ENCODE data around the gene MED26.
A peak's percentile ranks its signal among the peaks of the same experiment; 100 is the strongest.

MED26 gene

DNA sequence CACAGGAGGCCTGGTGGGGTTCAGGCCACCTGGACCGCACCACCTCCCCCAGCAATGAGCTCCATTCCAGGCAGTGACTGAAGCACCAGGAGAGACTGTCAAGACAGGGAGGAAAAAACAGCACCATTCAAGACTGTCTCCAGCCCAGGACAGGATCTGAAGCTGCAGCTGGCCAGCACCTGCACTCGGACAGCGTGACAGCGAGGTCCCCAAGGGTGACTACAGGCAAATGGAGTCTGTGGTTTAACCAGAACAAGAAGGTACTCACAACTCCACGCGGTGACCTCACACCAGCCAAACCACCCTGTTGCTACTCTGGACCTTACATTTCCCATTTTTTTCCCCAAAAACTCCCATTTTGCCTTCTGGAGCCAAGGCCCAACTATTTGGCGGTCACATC is 9.8 kb downstream of the MED26 start:
- no peaks in the 10 kb centered on the region for H3K27me3 ChIP-seq (replicated peaks in 2 of 5; ENCODE audit: control insufficient read depth in 4 of 5, insufficient read depth in 5 of 5, low read length in 4 of 5)
- H3K4me1 ChIP-seq (ENCODE audit: control extremely low read depth in 1 of 4, control insufficient read depth in 4 of 4, insufficient read depth in 4 of 4, low read length in 3 of 4) = peaks cover 4 to 54% (median 13%) of the 10 kb centered on the region in 4 experiments
- no peak overlapping the region for H3K27ac ChIP-seq (ENCODE audit: insufficient read depth in 1 of 2, low read depth in 1 of 2, low read length in 2 of 2, poor library complexity in 1 of 2, severe bottlenecking in 2 of 2)
- ChIA-PET POLR2A (interaction anchor here (1.0 kb wide), 1 partner anchor 9 kb away, joined by 4 read pairs; no protein-coding TSS in a partner anchor), CTCF (interaction anchor here (0.9 to 1.4 kb wide), 4 partner anchors 8 to 27 kb away, joined by 3 to 4 read pairs (median 3); no protein-coding TSS in a partner anchor)
- peaks cover 0 to 24% (median 3%) of the 10 kb centered on the region in 4 experiments for H3K36me3 ChIP-seq (ENCODE audit: control insufficient read depth in 4 of 4, insufficient read depth in 4 of 4, low read length in 3 of 4)
- 86% methylated on average over 7 of the region's 7 CpGs for WGBS (ENCODE audit: insufficient coverage)
- H3K9me3 ChIP-seq (ENCODE audit: control extremely low read depth in 1 of 5, control insufficient read depth in 4 of 5, insufficient read depth in 2 of 5, low read depth in 1 of 5, low read length in 4 of 5) = no peaks in the 10 kb centered on the region
- DNase-seq = no peak
- H3K4me3 ChIP-seq (ENCODE audit: control insufficient read depth in 1 of 7, extremely low read depth in 1 of 7, insufficient read depth in 4 of 7, low read depth in 2 of 7, low read length in 6 of 7) = no peak overlapping the region

DNA sequence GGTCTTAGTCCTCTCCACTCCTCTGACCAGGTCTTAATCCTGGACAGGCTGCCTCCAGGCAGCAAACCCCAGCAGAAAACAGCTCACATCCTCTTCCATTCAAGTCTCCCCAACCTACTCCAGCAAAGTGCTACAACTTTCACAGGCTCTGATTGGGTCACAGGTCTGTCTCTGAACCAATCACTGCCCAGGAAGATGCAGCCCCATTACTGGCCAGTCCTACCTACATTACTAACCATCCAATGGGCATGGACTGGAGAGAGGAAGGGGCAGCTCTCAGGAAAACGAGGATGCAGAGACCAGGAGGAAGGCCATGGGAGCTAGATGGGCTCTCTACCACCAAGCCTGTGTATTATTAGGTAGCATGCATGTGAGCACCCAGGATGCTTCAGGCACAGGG is 12.2 kb downstream of the MED26 start:
- Histone ChIP-seq H3K27ac (ENCODE audit: insufficient read depth in 1 of 2, low read depth in 1 of 2, low read length in 2 of 2, poor library complexity in 1 of 2, severe bottlenecking in 2 of 2) (no peak overlapping the region), H3K4me1 (ENCODE audit: control extremely low read depth in 1 of 4, control insufficient read depth in 4 of 4, insufficient read depth in 4 of 4, low read length in 3 of 4) (peaks cover 4 to 64% (median 15%) of the 10 kb centered on the region in 4 experiments), H3K36me3 (ENCODE audit: control insufficient read depth in 4 of 4, insufficient read depth in 4 of 4, low read length in 3 of 4) (peaks cover 0 to 15% (median 0%) of the 10 kb centered on the region in 4 experiments), H3K4me3 (ENCODE audit: control insufficient read depth in 1 of 7, extremely low read depth in 1 of 7, insufficient read depth in 4 of 7, low read depth in 2 of 7, low read length in 6 of 7) (no peak overlapping the region), H3K27me3 (replicated peaks in 2 of 5; ENCODE audit: control insufficient read depth in 4 of 5, insufficient read depth in 5 of 5, low read length in 4 of 5) (no peaks in the 10 kb centered on the region), H3K9me3 (ENCODE audit: control extremely low read depth in 1 of 5, control insufficient read depth in 4 of 5, insufficient read depth in 2 of 5, low read depth in 1 of 5, low read length in 4 of 5) (no peaks in the 10 kb centered on the region)
- CTCF ChIA-PET = interaction anchor here (1.1 to 2.2 kb wide), 5 partner anchors 12 to 197 kb away, joined by 3 to 4 read pairs (median 3); no protein-coding TSS in a partner anchor
- POLR2A ChIA-PET = no interaction called here
- no peak for DNase-seq
- whole genome bisulfite sequencing (ENCODE audit: insufficient coverage) = 86% methylated on average over 1 of the region's 1 CpG

DNA sequence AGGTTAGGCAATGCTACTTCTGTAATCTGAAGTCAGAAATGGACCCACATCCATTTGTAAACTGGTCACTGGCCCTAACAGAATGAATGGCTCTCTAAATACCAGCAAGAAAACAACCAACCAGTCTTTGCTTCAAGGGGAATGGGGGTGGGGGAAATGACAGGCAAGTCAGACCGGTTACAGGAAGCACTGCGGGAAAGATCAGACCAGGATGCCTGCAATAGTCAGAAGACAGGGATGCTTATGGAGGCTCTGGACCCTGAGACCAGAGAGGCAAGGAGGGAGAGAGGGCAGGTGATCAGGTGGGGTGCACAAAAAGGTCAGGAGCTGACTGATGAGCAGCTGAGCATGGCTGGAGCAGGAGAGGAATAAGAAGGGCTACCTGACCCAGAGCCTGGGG is 13.1 kb downstream of the MED26 start:
- ChIA-PET CTCF (interaction anchor here (2.0 to 3.9 kb wide), 3 partner anchors 11 to 31 kb away, joined by 4 to 12 read pairs (median 4); no protein-coding TSS in a partner anchor), POLR2A (no interaction called here)
- Histone ChIP-seq H3K4me1 (ENCODE audit: control extremely low read depth in 1 of 4, control insufficient read depth in 4 of 4, insufficient read depth in 4 of 4, low read length in 3 of 4) (peaks cover 4 to 64% (median 15%) of the 10 kb centered on the region in 4 experiments), H3K27me3 (replicated peaks in 2 of 5; ENCODE audit: control insufficient read depth in 4 of 5, insufficient read depth in 5 of 5, low read length in 4 of 5) (no peaks in the 10 kb centered on the region), H3K36me3 (ENCODE audit: control insufficient read depth in 4 of 4, insufficient read depth in 4 of 4, low read length in 3 of 4) (peaks cover 0 to 10% (median 0%) of the 10 kb centered on the region in 4 experiments), H3K27ac (ENCODE audit: insufficient read depth in 1 of 2, low read depth in 1 of 2, low read length in 2 of 2, poor library complexity in 1 of 2, severe bottlenecking in 2 of 2) (no peak overlapping the region), H3K4me3 (ENCODE audit: control insufficient read depth in 1 of 7, extremely low read depth in 1 of 7, insufficient read depth in 4 of 7, low read depth in 2 of 7, low read length in 6 of 7) (no peak overlapping the region), H3K9me3 (ENCODE audit: control extremely low read depth in 1 of 5, control insufficient read depth in 4 of 5, insufficient read depth in 2 of 5, low read depth in 1 of 5, low read length in 4 of 5) (no peaks in the 10 kb centered on the region)
- no peak for DNase-seq
- 17% methylated on average over 2 of the region's 2 CpGs for WGBS (ENCODE audit: insufficient coverage)

DNA sequence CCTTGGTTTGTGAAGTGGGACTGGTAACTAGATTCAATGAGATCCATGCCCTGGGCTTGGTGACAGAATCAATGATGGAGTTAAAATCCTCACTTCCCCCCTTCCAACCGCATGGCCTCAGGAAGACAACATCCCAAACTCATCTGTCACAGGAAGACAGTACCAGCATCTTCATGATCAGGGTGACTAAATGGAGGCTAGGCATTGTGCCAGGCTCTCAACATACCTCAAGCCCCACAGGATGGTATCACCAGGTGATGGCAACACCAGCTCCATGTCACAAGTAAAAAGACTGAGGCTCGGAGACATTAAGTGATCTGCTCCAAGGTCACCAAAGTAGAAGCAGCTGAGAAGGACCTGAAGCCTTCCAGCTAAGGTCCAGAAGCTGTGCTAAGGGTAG is 14.2 kb downstream of the MED26 start:
- CTCF ChIA-PET = interaction anchor here (1.5 to 3.9 kb wide), 5 partner anchors 10 to 88 kb away, joined by 3 to 12 read pairs (median 4); no protein-coding TSS in a partner anchor
- POLR2A ChIA-PET = no interaction called here
- peaks cover 4 to 60% (median 15%) of the 10 kb centered on the region in 4 experiments for H3K4me1 ChIP-seq (ENCODE audit: control extremely low read depth in 1 of 4, control insufficient read depth in 4 of 4, insufficient read depth in 4 of 4, low read length in 3 of 4)

DNA sequence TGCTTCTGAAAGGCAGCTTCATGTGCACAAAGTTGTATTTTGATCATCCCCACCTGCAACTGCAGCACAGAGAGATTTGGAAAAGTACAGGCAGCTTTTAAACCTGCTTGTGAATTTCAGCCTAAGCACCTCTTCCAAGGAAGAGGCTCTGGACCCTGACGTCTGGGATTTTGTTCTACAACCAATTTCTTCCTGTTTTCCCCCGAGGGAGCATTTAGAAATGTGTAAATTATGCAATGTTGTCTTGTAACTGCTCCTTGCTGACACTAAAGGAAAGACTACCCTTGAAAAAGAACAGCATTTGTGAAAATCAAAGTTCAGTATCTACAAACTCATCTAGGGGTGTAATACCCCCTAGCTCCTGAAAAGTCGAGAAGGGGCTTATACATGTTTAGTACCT is 15.4 kb downstream of the MED26 start:
- ChIA-PET CTCF (interaction anchor here (0.6 to 3.9 kb wide), 7 partner anchors 12 to 87 kb away, joined by 3 to 12 read pairs (median 3); no protein-coding TSS in a partner anchor), POLR2A (no interaction called here)
- Histone ChIP-seq H3K4me1 (ENCODE audit: control extremely low read depth in 1 of 4, control insufficient read depth in 4 of 4, insufficient read depth in 4 of 4, low read length in 3 of 4) (peaks cover 4 to 61% (median 13%) of the 10 kb centered on the region in 4 experiments), H3K4me3 (ENCODE audit: control insufficient read depth in 1 of 7, extremely low read depth in 1 of 7, insufficient read depth in 4 of 7, low read depth in 2 of 7, low read length in 6 of 7) (peak overlapping the region in 1 of 7 experiments; percentile 1), H3K27me3 (replicated peaks in 2 of 5; ENCODE audit: control insufficient read depth in 4 of 5, insufficient read depth in 5 of 5, low read length in 4 of 5) (no peaks in the 10 kb centered on the region), H3K36me3 (ENCODE audit: control insufficient read depth in 4 of 4, insufficient read depth in 4 of 4, low read length in 3 of 4) (peaks cover 0 to 5% (median 0%) of the 10 kb centered on the region in 4 experiments), H3K9me3 (ENCODE audit: control extremely low read depth in 1 of 5, control insufficient read depth in 4 of 5, insufficient read depth in 2 of 5, low read depth in 1 of 5, low read length in 4 of 5) (no peaks in the 10 kb centered on the region), H3K27ac (ENCODE audit: insufficient read depth in 1 of 2, low read depth in 1 of 2, low read length in 2 of 2, poor library complexity in 1 of 2, severe bottlenecking in 2 of 2) (no peak overlapping the region)
- DNase-seq = no peak
- WGBS (ENCODE audit: insufficient coverage) = 33% methylated on average over 1 of the region's 3 CpGs

More for the DNA sequence above, 14.2 kb downstream of the MED26 start:
- 94% methylated on average over 2 of the region's 2 CpGs for WGBS (ENCODE audit: insufficient coverage)
- Histone ChIP-seq H3K9me3 (ENCODE audit: control extremely low read depth in 1 of 5, control insufficient read depth in 4 of 5, insufficient read depth in 2 of 5, low read depth in 1 of 5, low read length in 4 of 5) (no peaks in the 10 kb centered on the region), H3K27ac (ENCODE audit: insufficient read depth in 1 of 2, low read depth in 1 of 2, low read length in 2 of 2, poor library complexity in 1 of 2, severe bottlenecking in 2 of 2) (no peak overlapping the region), H3K36me3 (ENCODE audit: control insufficient read depth in 4 of 4, insufficient read depth in 4 of 4, low read length in 3 of 4) (peaks cover 0 to 5% (median 0%) of the 10 kb centered on the region in 4 experiments), H3K4me3 (ENCODE audit: control insufficient read depth in 1 of 7, extremely low read depth in 1 of 7, insufficient read depth in 4 of 7, low read depth in 2 of 7, low read length in 6 of 7) (no peak overlapping the region), H3K27me3 (replicated peaks in 2 of 5; ENCODE audit: control insufficient read depth in 4 of 5, insufficient read depth in 5 of 5, low read length in 4 of 5) (no peaks in the 10 kb centered on the region)
- no peak for DNase-seq

DNA sequence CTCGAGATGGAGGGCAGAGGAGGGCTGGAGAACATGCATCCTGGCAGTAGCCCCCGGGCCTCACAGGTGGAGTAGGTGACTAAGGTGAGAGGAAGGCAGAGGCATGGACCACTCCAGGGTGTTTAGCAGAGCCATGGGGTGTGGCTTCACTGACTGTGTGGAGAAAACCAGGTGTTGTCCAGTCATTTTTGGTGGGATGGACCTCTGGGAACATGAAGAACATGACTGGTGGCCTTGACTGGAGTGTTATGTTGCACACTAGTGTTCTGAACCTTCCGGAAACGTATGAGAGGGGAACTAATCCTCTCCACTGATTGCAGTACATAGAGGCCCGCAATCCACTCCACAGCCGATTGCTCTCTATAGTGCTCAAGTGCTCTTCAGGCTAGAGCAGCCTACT is 16.9 kb downstream of the MED26 start:
- 100% methylated on average over 6 of the region's 6 CpGs for WGBS (ENCODE audit: insufficient coverage)
- Histone ChIP-seq H3K9me3 (ENCODE audit: control extremely low read depth in 1 of 5, control insufficient read depth in 4 of 5, insufficient read depth in 2 of 5, low read depth in 1 of 5, low read length in 4 of 5) (no peaks in the 10 kb centered on the region), H3K4me3 (ENCODE audit: control insufficient read depth in 1 of 7, extremely low read depth in 1 of 7, insufficient read depth in 4 of 7, low read depth in 2 of 7, low read length in 6 of 7) (no peak overlapping the region), H3K4me1 (ENCODE audit: control extremely low read depth in 1 of 4, control insufficient read depth in 4 of 4, insufficient read depth in 4 of 4, low read length in 3 of 4) (peaks cover 4 to 49% (median 13%) of the 10 kb centered on the region in 4 experiments), H3K27ac (ENCODE audit: insufficient read depth in 1 of 2, low read depth in 1 of 2, low read length in 2 of 2, poor library complexity in 1 of 2, severe bottlenecking in 2 of 2) (no peak overlapping the region), H3K27me3 (replicated peaks in 2 of 5; ENCODE audit: control insufficient read depth in 4 of 5, insufficient read depth in 5 of 5, low read length in 4 of 5) (no peaks in the 10 kb centered on the region), H3K36me3 (ENCODE audit: control insufficient read depth in 4 of 4, insufficient read depth in 4 of 4, low read length in 3 of 4) (peaks cover 0 to 5% (median 0%) of the 10 kb centered on the region in 4 experiments)
- no peak for DNase-seq
- ChIA-PET POLR2A (no interaction called here), CTCF (no interaction called here)

DNA sequence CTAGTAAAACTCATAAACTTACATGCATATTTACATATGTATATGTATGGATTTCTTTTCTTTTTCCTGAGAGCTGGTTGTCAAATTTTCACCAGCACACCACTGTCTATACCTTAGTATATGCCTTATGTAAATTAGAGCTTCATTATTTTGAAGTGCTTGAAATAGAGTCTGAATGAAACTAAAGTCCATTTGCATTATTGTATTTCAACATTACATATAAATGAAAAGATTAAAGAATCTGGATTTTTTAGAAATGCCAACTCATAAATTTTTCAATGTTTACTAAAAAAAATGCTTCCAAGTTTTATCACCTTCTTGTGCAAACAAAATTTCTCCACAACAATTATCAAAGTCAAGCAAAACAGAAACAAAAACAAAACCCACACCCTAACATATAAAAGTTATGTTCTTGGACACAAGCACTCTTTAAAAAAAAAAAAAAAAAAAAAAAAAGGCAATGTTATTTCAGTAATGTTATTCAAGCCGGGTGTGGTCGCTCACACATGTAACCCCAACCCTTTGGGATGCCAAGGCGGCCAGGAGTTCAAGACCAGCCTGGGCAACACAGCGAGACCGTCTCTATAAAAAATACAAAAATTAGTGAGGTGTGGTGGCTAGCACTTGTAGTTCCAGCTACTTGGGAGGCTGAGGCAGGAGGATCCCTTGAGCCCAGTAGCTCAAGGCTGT is 18.3 kb downstream of the MED26 start:
- DNase-seq = no peak
- Histone ChIP-seq H3K9me3 (ENCODE audit: control extremely low read depth in 1 of 5, control insufficient read depth in 4 of 5, insufficient read depth in 2 of 5, low read depth in 1 of 5, low read length in 4 of 5) (no peaks in the 10 kb centered on the region), H3K27me3 (replicated peaks in 2 of 5; ENCODE audit: control insufficient read depth in 4 of 5, insufficient read depth in 5 of 5, low read length in 4 of 5) (no peaks in the 10 kb centered on the region), H3K4me1 (ENCODE audit: control extremely low read depth in 1 of 4, control insufficient read depth in 4 of 4, insufficient read depth in 4 of 4, low read length in 3 of 4) (peaks cover 2 to 43% (median 6%) of the 10 kb centered on the region in 4 experiments), H3K4me3 (ENCODE audit: control insufficient read depth in 1 of 7, extremely low read depth in 1 of 7, insufficient read depth in 4 of 7, low read depth in 2 of 7, low read length in 6 of 7) (no peak overlapping the region), H3K27ac (ENCODE audit: insufficient read depth in 1 of 2, low read depth in 1 of 2, low read length in 2 of 2, poor library complexity in 1 of 2, severe bottlenecking in 2 of 2) (no peak overlapping the region), H3K36me3 (ENCODE audit: control insufficient read depth in 4 of 4, insufficient read depth in 4 of 4, low read length in 3 of 4) (peaks cover 0 to 7% (median 0%) of the 10 kb centered on the region in 4 experiments)
- 94% methylated on average over 3 of the region's 5 CpGs for WGBS (ENCODE audit: insufficient coverage)
- ChIA-PET CTCF (interaction anchor here (0.6 to 1.0 kb wide), 3 partner anchors 8 to 27 kb away, joined by 3 read pairs; no protein-coding TSS in a partner anchor), POLR2A (interaction anchor here (0.6 kb wide), 1 partner anchor 42 kb away, joined by 5 read pairs; no protein-coding TSS in a partner anchor)
